ENCODE measurements around the gene MINDY1.
A peak's percentile ranks its signal among the peaks of the same experiment; 100 is the strongest.

The MINDY1 gene

GRCh38 chr1:150973258-150973835 lies 33.4 kb downstream of the MINDY1 start:
- TF ChIP-seq CTCF (conservative IDR thresholded peaks at IDR 0.05; ENCODE audit: control insufficient read depth, insufficient read depth, low read depth, low read length) = no peak
- DNase-seq (ENCODE audit: low read depth) = peak; percentile 11

DNA sequence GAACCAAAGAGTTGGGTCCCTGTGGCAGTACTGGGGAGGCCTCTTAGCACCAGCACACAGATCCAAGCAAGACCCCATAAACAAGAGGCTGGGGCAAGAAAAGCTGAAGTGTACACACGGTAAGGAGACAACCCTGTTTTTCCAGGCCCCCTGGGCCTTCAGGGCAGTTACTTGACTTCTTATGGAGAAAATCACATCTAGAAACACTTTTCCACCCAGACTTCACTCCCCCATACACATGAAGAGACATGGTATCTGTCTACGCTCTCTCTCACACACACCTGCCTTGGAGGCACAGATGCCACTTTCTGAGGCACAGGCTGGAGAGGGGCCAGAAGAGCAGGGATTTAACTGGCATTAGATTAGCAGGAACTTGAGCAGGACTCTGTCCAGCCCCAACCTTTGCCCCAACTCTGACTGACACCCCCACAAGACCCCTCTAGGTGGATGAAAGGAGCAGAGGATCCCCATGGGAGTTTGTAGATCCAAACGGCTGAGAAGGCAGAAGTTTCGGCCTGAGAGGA lies 34.2 kb downstream of the MINDY1 start:
- no peak for DNase-seq (ENCODE audit: low read depth)
- no peak for TF ChIP-seq CTCF (conservative IDR thresholded peaks at IDR 0.05; ENCODE audit: control insufficient read depth, insufficient read depth, low read depth, low read length)
- H3K4me3 ChIP-seq (ENCODE audit: control insufficient read depth, low read depth, low read length) = peak overlapping the region; percentile 84

More at GRCh38 chr1:150973258-150973835, 33.4 kb downstream of the MINDY1 start:
- peak overlapping the region; percentile 84 for H3K4me3 ChIP-seq (ENCODE audit: control insufficient read depth, low read depth, low read length)

DNA sequence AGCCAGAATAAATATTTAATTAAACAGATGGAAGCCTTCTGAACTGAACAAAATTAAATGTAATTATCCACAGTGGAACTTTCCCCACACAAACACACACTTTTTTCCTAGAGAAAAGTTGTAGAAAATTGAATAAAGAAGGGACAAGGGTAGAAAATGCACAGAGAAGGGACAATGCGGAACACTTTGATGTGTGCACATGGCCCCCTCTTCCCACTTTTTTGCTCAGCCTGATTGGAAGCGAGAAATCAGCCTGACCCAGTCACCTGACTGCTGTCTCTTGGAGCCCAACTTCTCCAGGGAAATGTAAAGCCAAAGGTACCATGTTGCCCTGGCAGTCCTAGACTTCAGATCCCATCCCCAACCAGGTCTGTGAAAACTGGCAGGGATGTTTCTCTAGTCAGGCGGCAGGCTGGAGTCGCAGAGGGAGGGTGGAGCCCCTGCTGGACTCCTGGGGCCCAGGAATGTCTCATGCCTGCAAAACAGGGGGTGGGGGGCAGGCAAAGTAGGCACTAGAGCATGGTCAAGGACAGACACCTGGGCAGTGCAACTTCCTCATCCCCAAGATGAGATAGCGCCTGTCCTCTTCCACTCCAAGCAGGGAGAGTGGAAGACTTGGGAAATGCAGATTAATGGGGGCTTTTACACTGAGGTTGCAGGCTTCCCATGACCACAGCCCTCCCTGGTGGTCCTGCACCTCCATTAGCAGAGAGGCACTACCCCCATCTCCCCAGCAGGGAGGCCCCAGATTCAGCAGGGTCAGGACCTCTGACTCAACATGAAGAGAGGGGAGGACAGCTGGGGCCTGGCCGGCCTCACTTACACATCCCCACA lies 34.9 kb downstream of the MINDY1 start:
- DNase-seq (ENCODE audit: low read depth) = peak; percentile 34
- peak; percentile 22 for TF ChIP-seq CTCF (conservative IDR thresholded peaks at IDR 0.05; ENCODE audit: control insufficient read depth, insufficient read depth, low read depth, low read length)
- peak overlapping the region; percentile 84 for H3K4me3 ChIP-seq (ENCODE audit: control insufficient read depth, low read depth, low read length)

GRCh38 chr1:150970808-150971582 lies 35.7 kb downstream of the MINDY1 start:
- no peak overlapping the region for H3K4me3 ChIP-seq (ENCODE audit: control insufficient read depth, low read depth, low read length)
- no peak for TF ChIP-seq CTCF (conservative IDR thresholded peaks at IDR 0.05; ENCODE audit: control insufficient read depth, insufficient read depth, low read depth, low read length)
- peak; percentile 66 for DNase-seq (ENCODE audit: low read depth)

- no peak for DNase-seq (ENCODE audit: low read depth)
- H3K4me3 ChIP-seq (ENCODE audit: control insufficient read depth, low read depth, low read length) = no peak overlapping the region
- TF ChIP-seq CTCF (conservative IDR thresholded peaks at IDR 0.05; ENCODE audit: control insufficient read depth, insufficient read depth, low read depth, low read length) = no peak
Measured at GRCh38 chr1:150969626-150970025, 37.1 kb downstream of the MINDY1 start.

DNA sequence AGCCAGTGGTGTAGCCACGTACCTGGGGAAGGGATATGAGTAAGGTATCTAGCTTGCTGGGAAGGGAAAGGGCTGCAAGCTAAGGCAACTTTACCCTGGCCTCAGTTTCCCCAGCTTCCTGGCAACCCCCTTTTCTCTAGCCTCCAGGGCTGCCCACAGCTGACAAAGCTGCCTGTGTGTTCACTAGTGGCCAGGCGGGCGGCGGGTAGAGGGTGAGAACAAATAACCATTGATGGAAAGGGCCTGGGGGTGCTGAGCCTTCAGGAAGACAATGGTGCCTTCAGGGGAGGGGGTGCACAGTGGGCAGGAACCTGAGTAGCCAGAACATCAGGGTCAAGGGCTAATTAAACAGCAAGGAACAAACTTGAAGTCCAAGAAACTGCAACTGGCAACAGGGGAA lies 38.2 kb downstream of the MINDY1 start:
- no peak for TF ChIP-seq CTCF (conservative IDR thresholded peaks at IDR 0.05; ENCODE audit: control insufficient read depth, insufficient read depth, low read depth, low read length)
- DNase-seq (ENCODE audit: low read depth) = no peak
- H3K4me3 ChIP-seq (ENCODE audit: control insufficient read depth, low read depth, low read length) = no peak overlapping the region
